HUES64 (cell line): ENCODE measurements around the gene TNIK.
"Not testable (repeated sequence)": the region's sequence is repeated elsewhere in the genome, so short reads cannot be mapped to it uniquely, and the experiment has no call there.

ENCODE experiments used
- H3K27ac ChIP-seq: 2 replicates; pipeline ENCODE4 v1.7.0; 2013; ENCODE audit warnings: low read depth, low read length, inconsistent platforms
- H3K27me3 ChIP-seq: 2 replicates; pipeline ENCODE4 v1.6.1; 2013; ENCODE audit warnings: mild to moderate bottlenecking, low read length; ENCODE audit not compliant: insufficient read depth
- H3K36me3 ChIP-seq: 2 replicates; pipeline ENCODE4 v1.6.1; 2013; ENCODE audit warnings: mild to moderate bottlenecking, low read length; ENCODE audit not compliant: insufficient read depth
- H3K4me1 ChIP-seq: 2 replicates; pipeline ENCODE4 v1.6.1; 2013; ENCODE audit warnings: mild to moderate bottlenecking, low read length, moderate library complexity; ENCODE audit not compliant: insufficient read depth
- H3K4me3 ChIP-seq: 2 replicates; pipeline ENCODE4 v1.5.1; 2013; ENCODE audit warnings: mild to moderate bottlenecking, low read length, moderate library complexity
- H3K9ac ChIP-seq: 2 replicates; pipeline ENCODE4 v1.6.1; 2013; ENCODE audit warnings: mild to moderate bottlenecking, low read depth, low read length
- H3K9me3 ChIP-seq: 2 replicates; pipeline ENCODE4 v1.6.1; 2013; ENCODE audit warnings: low read depth, low read length; ENCODE audit not compliant: insufficient read depth
- WGBS: fragments of 150-250, 120-280 bp; methylation state at CpG from one replicate; pipeline ENCODE4 v1.1.7; 2013; ENCODE audit warnings: missing lambda C conversion rate; 5-methylcytosine and 5-hydroxymethylcytosine counted together

TNIK gene

DNA sequence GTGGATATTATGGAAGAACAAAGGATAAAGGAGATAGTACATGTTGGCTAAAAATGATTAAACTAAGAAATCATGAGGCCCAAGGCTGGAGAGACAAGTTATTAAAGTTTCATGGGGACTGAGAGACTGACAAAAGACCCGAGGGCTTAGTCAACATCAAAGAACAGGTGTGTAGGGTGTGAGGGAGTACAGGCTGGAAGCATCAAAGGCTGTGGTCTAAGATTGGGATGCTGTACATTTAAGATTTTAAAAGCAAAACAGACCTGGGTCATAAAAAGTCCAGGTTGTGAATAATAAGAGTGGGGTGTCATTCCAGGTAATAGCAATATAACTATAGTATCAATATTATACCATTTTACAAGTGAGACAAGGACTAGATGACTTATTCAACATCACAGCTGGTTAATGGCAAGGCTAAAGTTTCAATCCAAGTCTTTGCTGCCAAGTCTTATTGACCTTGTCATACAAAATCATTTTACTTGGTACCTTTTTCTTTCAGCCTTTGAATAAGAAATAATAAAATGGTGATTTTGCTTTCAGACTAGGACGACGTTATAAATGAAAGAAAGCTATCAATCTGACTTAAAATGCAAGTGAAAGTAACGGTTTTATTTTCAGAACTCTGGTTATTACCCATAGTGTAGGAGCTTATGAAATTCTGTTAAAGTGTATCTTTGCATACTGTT is 211.6 kb downstream of the TNIK start:
- Histone ChIP-seq H3K4me1 (peaks cover 6% of the 10 kb centered on the region; the same call in 1 of the 2 replicates), H3K27ac (no peak overlapping the region), H3K9me3 (no peaks in the 10 kb centered on the region), H3K27me3 (no peaks in the 10 kb centered on the region), H3K4me3 (no peak overlapping the region), H3K9ac (no peak overlapping the region), H3K36me3 (no peaks in the 10 kb centered on the region)
- WGBS, result 85% methylated on average over 4 of the region's 4 CpGs

DNA sequence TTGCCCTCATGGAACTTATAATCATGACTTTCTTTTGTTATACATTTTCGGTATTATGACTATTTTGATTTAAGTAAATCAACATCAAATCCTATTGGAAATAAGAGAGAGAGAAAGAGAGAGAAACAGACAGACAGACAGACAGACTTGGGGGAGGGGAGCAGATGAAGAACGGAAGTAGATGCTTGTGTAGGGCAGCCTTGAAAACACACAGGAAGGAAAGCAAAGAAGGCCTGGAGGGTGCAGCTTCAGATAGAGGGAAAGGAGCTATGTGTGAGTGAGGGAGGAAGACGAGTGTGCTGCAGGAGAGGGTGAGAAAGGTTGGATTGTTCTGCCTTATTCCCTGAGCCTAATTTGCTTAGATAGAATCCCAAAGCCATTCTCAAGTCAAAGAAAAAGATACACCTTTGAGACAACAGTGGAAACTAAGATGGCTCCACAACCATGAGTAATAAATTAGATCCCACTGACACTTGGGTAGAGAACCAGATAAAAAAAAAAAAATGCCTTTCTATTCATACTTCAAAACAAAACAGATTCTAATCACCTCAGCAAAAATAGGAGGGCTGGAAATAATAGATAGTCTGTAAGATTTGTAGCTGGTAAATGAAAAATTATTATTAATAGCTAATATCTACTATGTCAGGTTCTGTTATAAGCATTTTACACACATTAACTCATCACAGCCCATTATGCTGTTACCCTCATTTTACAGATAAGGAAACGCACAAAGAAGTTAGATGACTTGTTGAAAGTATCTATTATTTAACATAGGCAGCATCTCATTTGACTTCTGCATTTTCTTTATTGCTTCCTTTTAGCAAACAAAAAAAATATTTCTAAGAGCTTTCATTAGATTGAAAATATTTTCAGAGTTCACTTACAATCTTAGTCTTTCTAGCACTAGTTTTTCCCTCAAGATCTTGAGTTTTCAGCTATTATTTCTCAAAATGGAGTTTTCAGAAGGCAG is 214.1 kb downstream of the TNIK start:
- Histone ChIP-seq H3K9me3 (no peaks in the 10 kb centered on the region), H3K9ac (no peak overlapping the region), H3K27ac (no peak overlapping the region), H3K27me3 (no peaks in the 10 kb centered on the region), H3K36me3 (no peaks in the 10 kb centered on the region), H3K4me3 (no peak overlapping the region), H3K4me1 (peaks cover 4% of the 10 kb centered on the region; the same call in 1 of the 2 replicates)
- 75% methylated on average over 3 of the region's 4 CpGs for WGBS

DNA sequence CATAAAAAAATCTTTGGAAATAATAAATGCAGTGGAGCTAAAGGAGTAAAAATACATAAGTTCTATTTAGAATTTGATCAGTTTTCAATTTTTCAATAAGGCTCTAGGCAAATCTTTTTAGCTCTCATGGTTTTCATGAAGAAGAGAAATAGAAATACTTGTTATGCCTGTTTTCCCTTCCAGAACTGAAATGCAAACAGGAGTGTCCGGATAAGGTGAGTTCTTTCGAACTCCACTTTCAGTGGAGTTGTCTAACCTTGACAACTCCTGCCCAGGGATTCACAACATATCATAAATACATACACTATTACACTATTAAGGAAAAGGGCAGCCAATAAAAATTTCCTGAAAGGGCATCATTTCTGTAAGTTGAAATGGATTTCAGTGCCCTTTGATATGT is 217.3 kb downstream of the TNIK start:
- Histone ChIP-seq H3K27ac (no peak overlapping the region), H3K27me3 (no peaks in the 10 kb centered on the region), H3K4me1 (peaks cover 7% of the 10 kb centered on the region; the same call in 1 of the 2 replicates), H3K9ac (no peak overlapping the region), H3K4me3 (no peak overlapping the region), H3K9me3 (no peaks in the 10 kb centered on the region), H3K36me3 (no peaks in the 10 kb centered on the region)
- WGBS, result 83% methylated on average over 2 of the region's 2 CpGs

DNA sequence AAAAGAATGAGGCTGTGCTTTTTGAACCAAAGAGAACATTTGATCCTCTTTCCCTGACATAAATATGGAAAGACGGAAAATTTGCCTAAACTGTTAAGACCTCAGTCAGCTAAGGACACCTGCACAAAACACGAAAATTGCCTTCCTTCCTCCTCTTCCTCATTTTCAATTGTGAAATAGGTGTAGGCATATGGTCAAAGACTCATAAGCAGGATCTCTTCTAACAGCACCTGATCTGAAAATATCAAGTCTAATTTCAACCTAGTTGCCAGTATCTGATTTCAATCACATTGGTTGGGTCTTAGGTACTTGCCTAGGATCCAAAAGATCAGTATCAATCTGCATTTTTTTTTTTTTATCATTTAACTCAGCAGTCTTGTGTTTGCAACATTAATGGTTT is 218.0 kb downstream of the TNIK start:
- no peaks in the 10 kb centered on the region for H3K27me3 ChIP-seq
- H3K36me3 ChIP-seq, result no peaks in the 10 kb centered on the region
- no peak overlapping the region for H3K9ac ChIP-seq
- H3K4me3 ChIP-seq, result no peak overlapping the region
- H3K9me3 ChIP-seq, result no peaks in the 10 kb centered on the region
- peaks cover 7% of the 10 kb centered on the region; the same call in 1 of the 2 replicates for H3K4me1 ChIP-seq
- H3K27ac ChIP-seq, result no peak overlapping the region
- 100% methylated on average over 2 of the region's 2 CpGs for WGBS

DNA sequence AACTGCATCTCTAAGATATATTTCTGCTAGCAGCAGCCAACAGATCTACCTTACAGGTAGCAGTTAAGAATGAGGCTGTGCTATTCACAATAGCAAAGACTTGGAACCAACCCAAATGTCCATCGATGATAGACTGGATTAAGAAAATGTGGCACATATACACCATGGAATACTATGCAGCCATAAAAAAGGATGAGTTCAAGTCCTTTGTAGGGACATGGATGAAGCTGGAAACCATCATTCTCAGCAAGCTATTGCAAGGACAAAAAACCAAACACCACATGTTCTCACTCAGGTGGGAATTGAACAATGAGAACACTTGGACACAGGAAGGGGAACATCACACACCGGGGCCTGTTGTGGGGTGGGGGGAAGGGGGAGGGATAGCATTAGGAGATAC is 218.6 kb downstream of the TNIK start:
- no CpG with 5 or more reads among the region's 2 CpGs for WGBS
- not testable (repeated sequence) for H3K27me3 ChIP-seq, H3K36me3 ChIP-seq, H3K9ac ChIP-seq, H3K27ac ChIP-seq, H3K4me3 ChIP-seq, H3K4me1 ChIP-seq, H3K9me3 ChIP-seq

DNA sequence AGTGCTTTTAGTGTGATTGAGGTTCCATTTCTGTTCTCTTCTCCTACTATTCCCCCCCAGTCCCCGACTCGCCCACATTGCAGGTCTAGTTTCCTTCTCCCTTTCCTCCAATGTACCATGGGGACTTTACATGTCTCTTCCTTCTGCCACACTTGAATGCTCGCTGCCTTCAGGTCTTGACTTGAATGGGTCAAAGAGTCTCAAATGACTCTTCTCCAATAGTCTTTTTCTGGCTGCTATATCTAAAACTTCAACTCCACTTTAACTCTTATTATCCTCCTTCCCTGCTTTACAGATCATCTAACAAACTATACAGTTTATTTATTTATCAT is 219.7 kb downstream of the TNIK start:
- Histone ChIP-seq H3K9ac (no peak overlapping the region), H3K4me1 (0 out of 2 replicates have a peak, but pooled peaks cover 9% of the 10 kb centered on the region), H3K27ac (no peak overlapping the region), H3K9me3 (no peaks in the 10 kb centered on the region), H3K36me3 (no peaks in the 10 kb centered on the region), H3K27me3 (no peaks in the 10 kb centered on the region), H3K4me3 (no peak overlapping the region)
- WGBS, result 94% methylated on average over 3 of the region's 3 CpGs

DNA sequence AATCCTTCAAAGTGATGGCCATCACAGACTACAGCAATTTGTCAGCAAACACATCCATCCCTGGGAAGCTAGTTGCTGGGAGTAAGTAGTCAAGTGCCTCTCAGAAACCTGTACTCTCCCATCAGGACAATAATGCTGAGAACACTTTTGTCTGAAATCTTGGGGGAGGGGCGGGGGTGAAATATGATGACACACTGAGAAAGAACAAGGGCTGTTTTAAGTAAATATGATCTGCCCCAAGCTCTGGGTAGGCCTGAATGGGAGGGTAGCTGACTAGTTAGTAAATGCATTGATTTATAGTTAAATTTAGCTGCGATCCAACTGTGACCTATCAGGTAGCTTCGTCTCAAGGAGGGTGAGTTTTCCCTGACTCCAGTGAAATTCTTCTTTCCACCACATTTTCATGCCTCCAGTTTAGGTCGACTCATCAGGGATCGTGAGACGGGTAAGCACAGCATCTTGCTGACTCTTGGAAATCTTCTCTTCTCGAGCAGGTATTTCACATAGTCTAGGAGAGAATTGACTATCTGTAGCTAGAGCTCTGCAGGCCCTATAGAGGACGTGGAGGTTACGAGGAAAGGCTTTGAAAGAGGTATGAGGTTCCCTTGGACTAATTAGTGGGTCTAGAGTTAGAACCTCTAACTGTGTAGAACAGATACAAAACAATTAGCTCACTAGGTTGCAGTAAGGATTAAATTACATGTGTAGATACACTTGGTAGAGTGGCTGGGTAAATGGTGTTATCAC is 220.3 kb downstream of the TNIK start:
- Histone ChIP-seq H3K36me3 (no peaks in the 10 kb centered on the region), H3K4me3 (no peak overlapping the region), H3K27ac (no peak overlapping the region), H3K9ac (no peak overlapping the region), H3K27me3 (no peaks in the 10 kb centered on the region), H3K4me1 (0 out of 2 replicates have a peak, but pooled peaks cover 9% of the 10 kb centered on the region), H3K9me3 (no peaks in the 10 kb centered on the region)
- 91% methylated on average over 9 of the region's 9 CpGs for WGBS

DNA sequence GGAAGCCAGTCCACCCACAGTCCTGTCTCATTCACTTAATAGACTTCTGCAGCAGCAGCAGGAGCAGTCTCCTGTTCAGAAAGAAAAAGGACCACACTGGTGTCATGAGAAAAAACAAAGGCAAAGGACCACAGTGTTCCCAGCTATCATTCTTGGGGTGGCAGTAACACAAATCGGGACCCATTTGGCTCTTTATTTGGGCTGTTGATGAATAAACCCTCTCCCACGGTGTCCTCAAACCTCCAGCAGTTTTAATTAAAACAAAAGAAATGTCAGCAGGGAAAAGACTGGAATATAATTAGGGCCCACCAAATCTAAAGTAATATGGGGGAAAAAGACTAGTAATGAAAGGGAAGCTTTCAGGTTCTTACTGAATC is 223.2 kb downstream of the TNIK start:
- 83% methylated on average over 1 of the region's 2 CpGs for WGBS
- Histone ChIP-seq H3K27me3 (no peaks in the 10 kb centered on the region), H3K9ac (no peak overlapping the region), H3K4me3 (no peak overlapping the region), H3K27ac (no peak overlapping the region), H3K36me3 (no peaks in the 10 kb centered on the region), H3K4me1 (0 out of 2 replicates have a peak, but pooled peaks cover 9% of the 10 kb centered on the region), H3K9me3 (no peaks in the 10 kb centered on the region)

DNA sequence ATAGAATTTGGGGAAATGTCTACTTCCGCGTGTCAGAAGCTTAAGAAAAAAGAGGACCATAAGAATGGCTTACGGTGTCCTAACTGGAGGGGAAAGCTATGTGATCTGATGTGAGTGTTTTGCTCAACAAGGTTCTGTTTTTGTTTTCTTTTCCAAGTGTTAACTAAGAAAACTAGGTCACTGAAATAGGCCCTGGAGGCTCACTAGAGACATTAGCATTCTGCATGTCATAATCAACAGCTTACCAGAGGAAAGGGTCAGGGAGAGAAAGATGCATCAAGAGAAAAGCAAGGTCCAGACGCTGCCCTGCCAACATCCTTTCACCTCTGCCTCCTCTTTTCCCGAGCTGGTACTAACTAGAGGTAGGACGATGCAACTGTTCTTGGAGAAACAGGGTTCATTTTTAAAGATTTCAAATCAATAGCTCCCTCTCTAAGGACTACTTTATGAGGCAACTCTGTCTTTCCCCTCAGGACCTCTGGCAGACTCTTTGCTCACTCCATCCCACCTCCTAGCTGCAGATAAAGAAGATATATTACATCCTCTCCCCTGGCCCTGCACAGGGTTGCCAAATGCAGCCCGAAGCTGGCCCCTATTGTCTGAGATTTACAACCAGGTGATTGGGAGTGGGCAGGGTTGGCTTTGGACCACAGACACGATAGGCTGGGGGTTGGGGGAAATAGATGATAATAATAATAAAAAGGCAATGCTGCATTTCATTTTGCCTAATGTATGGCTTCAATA is 223.8 kb downstream of the TNIK start:
- H3K9ac ChIP-seq, result no peak overlapping the region
- H3K4me3 ChIP-seq, result no peak overlapping the region
- no peaks in the 10 kb centered on the region for H3K27me3 ChIP-seq
- H3K36me3 ChIP-seq, result no peaks in the 10 kb centered on the region
- no peaks in the 10 kb centered on the region for H3K9me3 ChIP-seq
- WGBS, result 80% methylated on average over 8 of the region's 8 CpGs
- H3K27ac ChIP-seq, result no peak overlapping the region
- 0 out of 2 replicates have a peak, but pooled peaks cover 9% of the 10 kb centered on the region for H3K4me1 ChIP-seq

DNA sequence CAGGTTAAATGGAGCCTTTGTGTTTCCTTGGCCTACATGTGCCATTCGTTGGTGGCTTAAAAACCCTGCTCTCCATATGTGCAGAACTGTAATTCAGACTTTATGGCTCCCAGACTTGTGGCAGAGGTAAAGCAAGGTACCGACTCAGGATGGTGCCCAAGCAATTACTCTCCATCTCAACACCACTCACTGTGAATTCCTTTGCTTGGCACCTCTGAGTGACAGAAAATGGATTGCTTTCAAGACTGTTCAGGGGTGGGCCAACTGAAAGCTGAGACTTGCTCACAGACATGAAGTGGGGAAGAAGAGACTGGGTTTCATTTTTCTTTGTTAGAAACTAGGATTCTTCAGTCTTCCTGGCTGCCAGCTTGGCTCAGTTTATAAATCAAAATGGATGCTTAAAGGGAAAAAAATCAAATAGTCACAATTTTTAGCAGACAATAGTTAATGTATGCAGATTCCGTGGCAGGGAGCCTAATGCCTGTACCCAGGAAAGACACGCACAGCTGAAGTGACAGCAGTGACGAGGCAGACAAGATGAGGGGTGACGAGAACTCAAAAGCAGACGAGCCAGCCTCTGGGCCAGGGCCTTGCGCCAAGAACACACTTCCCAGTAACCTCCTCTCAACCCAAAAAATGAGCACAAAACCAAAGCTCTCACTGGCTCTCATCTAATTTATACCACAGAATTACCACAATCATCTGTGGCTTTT is 225.8 kb downstream of the TNIK start:
- Histone ChIP-seq H3K9me3 (no peaks in the 10 kb centered on the region), H3K4me3 (no peak overlapping the region), H3K4me1 (0 out of 2 replicates have a peak, but pooled peaks cover 6% of the 10 kb centered on the region), H3K27ac (no peak overlapping the region), H3K27me3 (no peaks in the 10 kb centered on the region), H3K9ac (no peak overlapping the region), H3K36me3 (no peaks in the 10 kb centered on the region)
- WGBS, result 99% methylated on average over 8 of the region's 8 CpGs
